Stimulated activated CD8-positive, alpha-beta memory T cell treated with anti-CD3 and anti-CD28 coated beads, Interleukin-15, amount 100 ng/mL, for 24 hours (primary cell): ENCODE data around the gene CASTOR2.
"Not testable (repeated sequence)": the region's sequence is repeated elsewhere in the genome, so short reads cannot be mapped to it uniquely, and the experiment has no call there.

Source experiments
- DNase-seq: peaks from one replicate; pipeline ENCODE4 v3.0.0-alpha.2; 2020; ENCODE audit warnings: low read depth

The CASTOR2 gene

DNA sequence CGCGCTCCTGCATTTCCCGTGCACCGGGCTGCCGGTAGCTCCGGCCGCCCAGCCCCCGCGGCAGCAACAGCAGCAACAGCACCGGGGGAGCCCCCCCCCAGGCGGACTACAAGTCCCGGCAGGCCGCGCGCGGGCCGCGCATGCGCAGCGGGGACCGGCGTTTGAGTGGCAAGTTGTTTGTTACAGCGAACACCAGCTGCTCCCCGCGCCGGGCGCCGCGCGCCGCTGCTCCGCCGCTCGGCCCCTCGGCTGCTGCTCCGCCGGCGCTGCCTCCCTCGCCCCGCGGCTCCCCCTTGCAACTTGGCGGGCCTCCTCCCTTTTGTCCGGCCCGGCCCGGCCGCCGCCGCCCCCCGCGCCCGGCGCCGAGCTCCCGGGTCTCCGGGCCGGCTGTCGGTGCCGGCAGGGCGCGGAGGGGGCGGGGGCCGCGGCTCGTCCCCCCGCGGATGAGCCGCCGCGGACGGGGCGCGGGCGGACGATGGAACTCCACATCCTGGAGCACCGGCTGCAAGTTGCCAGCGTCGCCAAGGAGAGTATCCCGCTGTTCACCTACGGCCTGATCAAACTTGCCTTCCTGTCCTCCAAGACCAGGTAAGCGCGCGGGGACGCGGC, at the start of gene CASTOR2:
Gene CASTOR2, plus strand, starts transcription at position 195 of the 609 bp plus-strand sequence. Its CDS starts 281 bp downstream, at position 476.
- peak; percentile 23 for DNase-seq

DNA sequence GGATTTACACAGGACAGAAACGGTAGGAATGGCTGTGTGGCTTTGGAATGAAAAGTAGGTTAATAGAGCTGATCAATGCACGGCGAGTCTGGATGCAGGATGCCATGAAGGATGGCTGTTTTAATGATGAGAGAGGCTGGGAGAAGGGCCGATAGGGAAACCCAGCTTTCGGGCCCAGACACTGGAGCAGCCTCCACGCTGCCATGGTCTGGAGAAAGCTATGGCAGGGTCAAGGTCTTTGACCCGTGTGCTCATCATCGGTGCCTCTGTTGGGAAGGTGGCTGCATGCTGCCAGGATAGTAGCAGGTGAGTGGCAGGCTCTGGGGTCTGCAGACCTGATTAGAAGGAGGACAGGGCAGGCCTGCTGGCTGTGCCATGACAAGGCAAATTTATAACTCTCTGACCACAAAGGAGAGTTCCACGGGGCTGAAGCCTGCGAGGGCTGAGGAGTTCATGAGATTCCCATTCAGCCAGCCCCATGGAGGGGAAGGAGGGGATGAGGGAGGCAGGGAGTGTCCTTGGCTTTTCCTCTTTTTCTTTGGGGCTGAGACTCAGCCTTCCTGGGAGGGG, 42.1 kb upstream of the CASTOR2 start:
- DNase-seq: not testable (repeated sequence)

DNA sequence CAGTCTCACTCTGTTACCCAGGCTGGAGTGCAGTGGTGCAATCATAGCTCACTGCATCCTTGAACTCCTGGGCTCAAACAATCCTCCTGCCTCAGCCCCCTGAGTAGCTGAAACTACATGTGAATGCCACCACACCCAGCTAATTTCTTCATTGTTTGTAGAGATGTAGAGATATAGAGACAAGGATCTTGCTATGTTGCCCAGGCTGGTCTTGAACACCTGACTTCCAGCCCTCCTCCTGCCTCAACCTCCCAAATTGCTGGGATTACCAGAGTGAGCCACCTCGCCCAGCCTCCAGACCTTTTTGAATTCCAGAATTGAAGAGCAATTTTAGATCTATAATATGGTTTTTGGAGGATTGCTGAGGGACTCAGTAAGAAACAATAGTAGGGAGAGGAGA, 40.9 kb upstream of the CASTOR2 start:
- DNase-seq: not testable (repeated sequence)

DNA sequence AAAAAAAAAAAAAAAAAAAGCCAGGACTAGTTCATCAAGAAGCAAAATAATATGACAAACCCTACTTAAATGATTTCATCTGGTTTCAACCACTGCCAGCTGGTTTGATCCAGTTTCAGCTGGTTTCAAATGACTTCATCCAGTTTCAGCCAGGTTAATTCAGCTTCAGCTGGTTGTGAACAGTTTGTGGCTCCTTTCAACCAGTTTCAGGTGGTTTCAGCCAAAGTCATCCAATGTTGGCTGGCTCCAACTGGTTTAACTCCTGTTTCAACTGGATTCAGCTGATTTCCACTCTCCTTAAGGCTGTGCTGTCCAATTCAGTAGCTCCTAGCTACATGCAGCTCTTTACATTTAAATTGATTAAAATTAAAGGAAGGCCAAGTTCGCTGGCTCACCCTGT, 37.5 kb upstream of the CASTOR2 start:
- not testable (repeated sequence) for DNase-seq

DNA sequence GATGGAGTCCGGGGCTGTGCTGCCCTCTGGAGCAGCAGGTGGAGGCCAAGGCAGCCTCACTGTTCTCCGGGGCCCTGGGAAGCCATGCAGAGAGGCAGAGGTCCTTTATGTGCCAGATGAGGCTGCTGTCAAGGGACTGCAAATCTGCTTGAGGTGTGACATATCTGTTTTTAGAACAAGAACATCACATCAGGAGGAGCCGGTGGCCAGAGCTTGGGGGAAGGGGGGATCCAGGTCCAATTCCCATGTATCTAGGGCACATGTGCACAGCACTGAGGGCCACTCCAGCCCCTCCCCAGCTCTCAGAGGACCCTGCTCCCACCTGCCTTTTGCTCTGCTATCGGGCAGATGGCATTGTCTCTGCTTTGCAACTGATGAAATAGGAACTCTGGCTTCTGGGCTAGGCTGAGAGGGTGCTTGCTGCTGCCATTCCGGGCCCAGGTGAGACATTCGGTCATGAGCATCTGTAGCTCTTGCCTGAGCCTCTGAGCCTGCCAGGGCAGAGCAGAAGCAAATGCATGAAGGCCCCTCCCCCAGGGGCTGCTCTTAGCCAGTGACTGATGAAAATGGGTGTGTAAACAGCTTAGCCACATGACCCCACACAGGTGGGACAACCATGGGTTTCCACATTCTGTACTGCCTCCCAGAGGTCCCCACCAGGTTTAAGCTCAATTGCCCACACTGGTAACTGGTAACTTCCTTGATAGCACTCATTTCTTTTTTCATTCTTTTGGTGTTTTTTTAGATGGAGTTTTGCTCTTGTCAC, 32.8 kb upstream of the CASTOR2 start:
- DNase-seq: not testable (repeated sequence)

DNA sequence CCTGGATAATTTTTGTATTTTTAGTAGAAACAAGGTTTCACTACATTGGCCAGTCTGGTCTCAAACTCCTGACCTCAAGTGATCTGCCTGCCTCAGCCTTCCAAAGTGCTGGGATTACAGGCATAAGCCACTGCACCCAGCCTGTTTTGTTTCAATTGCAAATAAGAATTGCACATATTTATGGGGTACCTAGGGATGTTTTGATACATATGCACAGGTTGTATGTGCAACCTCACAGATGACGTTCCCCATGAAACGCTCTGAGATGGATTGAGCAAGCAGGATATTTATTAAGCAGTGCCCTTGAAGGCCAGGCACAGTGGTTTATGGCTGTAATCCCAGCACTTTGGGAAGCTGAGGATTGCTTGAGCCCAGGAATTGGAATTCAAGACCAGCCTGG, 25.1 kb upstream of the CASTOR2 start:
- not testable (repeated sequence) for DNase-seq

DNA sequence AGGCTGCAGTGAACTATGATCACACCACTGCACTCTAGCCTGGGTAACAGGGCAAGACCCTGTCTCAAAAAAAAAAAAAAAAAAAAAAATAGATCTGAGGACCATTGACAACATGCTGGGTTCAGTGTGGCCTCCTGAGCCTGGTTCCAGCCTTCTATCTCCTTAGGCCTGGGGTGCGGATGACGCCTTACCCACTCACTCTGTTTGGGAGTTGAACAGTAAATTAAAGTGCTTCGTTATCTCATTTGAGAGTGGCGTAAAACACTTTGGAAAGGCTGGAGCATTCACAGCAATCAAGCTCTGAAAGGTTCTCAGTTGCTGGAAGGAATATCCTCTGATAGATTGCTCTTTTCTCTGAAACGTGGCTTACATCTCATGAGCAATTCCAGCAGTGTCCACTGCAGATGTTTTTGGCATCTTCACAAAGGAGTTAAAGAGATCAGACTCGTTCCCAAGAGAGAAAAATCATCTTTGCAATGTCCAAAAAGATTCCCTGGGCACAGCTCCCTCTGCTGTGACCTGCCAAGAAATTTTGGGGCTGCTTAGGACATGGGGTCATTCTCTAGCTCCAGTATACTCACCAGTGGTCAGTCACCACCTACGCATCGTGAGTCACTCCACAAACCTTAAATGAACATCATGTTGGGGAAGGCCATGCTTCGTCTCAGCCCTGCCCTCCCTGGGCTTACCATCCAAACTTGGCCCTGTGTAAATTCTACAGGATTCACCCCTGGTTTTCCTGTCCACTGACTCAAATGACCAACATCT, 23.0 kb upstream of the CASTOR2 start:
- not testable (repeated sequence) for DNase-seq

DNA sequence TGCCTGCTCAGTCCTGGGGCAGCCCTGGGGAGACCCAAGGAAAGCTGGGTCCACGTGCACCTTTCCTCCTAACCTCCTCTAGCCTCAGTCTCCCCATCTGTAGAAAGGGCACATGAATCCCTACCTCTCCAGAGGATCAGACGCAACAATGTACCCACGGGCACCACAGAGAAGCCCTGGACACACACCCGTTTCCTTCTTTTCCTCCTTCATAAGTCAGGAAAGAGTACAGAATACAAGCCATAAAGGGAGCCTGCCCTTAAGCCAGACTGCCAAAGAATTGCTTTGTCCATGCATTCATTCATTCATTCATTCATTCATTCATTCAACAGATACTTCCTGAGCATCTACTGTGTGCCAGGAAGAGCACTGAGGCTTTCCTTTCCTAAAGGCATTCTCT, 20.6 kb upstream of the CASTOR2 start:
- not testable (repeated sequence) for DNase-seq

DNA sequence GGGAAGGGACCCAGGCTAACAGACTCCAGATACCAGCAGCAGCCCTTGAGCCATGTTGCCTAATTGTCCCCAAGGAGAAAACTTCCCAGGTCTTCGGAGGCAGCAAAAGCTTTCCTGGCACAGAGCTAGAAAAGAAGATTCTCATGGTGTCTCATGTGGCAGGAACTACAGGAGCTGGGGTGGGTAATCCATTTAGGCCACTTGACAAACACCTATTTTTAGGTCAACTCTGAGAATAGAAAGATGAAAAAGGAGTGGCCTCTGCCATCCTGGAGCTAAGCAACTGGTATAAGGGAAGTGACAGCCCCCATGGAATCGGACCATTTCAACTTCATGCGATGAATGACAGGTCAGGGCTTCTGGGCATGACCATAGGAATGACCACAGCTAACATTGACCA, 16.8 kb upstream of the CASTOR2 start:
- DNase-seq: not testable (repeated sequence)

DNA sequence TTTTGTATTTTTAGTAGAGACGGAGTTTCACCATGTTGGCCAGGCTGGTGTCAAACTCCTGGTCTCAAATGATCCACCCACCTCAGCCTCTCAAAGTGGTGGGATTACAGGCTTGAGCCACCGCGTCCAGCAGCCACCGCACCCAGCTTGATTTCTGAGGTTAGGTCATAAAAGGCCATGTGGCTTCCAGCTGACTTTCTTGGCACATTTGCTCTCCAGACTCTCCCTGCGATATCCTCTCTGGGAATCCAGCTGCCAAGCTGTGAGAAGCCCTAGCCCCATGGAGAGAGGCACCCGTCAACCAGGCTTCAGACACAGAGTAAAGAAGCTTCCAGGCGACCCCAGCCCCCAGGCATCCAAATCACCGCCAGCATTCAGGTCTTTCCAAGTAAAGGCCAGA, 10.7 kb upstream of the CASTOR2 start:
- not testable (repeated sequence) for DNase-seq

DNA sequence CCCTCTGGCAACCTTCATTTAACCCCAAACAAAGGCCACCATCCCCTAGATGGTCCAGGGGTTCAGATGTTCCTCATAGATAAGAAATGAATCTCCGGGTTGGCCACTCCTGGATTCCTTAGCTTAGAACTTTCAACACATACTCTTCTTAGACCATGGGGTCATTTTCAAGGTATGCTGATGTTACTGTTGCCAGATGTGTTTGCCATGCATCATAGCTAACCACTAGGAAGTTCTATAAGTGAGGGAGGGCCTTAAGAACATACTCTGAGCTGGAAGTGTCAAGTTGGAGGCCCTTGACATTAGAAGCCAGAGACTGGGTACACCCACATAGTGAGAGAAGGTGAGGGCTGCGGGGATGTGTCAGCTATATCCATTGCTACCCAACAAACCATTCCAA, 6.2 kb upstream of the CASTOR2 start:
- not testable (repeated sequence) for DNase-seq

DNA sequence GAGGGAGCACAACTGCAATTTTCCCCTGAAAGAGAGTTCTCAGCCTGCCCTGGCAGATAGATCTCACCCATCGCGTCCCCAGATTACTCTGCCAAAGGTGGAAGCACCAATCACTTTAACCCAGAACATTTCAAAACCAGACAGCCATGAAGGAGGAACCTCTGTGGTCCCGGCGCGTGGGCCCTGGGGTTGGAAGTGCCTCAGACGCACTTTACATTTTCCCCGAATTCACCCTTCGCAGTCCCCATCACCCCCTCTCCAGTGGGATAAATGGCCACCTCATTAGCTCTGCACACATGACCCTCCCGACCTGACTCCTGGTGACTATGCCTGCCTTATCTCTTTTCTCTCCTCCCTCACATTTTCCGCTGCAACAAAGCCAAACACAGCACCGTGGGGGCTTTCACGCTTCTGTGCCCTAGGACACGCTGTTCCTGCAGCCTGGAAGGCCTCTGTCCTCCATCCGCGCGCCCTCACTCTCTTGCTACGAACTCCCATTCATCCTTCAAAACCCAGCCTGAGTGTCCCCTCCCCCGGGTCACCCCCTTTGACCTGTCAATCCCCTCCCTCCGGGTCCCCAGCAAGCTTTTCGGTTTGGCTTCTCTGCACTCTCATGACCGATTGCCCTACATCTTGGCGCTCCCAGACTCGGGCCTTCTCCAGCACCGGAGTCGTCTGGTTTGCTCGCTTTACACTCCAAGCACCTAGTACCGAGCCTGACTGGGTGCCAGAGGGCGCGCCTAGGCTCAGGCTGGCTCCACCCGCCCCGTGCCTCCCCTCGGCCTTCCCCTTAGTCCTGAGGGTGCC, 598 bp upstream of the CASTOR2 start:
- DNase-seq: not testable (repeated sequence)

DNA sequence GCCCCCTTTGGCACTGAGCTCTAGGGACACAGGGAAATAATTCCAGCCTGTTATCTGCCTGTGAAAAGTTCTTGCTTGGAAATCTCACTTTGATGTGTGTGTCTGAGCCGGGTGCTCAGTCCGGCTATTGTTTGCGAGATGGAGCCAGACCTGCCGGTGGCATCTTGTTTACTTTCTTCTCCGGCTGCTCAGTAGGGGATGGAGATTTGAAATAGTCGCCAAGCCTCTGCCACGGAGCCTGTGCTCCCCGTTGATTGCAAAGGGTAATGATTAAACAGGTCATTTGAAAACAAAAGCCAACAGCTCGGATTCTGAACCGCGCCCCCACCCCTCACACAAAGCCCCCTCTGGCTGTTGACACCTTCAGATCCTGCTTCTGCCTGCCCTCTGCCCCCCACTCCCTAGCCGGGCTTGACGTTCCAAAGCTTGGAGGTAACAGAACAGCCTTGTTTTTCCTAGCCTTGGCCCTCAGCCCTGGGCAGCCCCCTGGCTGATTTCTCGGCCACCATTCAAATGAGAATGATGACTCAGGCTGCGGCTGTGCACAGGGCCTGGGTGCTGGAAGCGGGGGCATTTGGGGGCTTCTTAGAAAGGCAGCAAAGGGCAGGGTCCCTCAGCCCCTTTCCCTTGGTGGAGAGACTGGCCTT, 1.8 kb downstream of the CASTOR2 start:
- DNase-seq: not testable (repeated sequence)

DNA sequence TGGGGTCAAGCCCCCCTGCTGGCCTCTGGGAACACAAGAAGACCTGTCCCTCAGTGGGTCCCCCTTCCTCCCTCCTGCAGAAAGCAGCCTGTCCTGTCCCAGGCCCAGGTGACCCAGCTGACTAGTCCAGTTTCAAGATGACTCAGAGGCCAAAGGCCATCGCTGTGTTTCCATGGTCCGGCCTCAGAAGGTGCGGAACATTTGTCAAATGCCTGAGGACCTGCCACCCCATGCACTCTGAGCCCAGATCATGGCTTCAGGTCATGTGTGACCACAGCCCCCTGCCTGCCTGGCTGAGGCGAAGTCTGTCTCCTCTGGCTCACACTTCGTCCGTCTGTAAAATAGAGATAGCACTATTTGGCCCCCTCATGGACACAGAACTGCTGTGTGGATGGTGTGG, 2.4 kb downstream of the CASTOR2 start:
- DNase-seq: not testable (repeated sequence)

DNA sequence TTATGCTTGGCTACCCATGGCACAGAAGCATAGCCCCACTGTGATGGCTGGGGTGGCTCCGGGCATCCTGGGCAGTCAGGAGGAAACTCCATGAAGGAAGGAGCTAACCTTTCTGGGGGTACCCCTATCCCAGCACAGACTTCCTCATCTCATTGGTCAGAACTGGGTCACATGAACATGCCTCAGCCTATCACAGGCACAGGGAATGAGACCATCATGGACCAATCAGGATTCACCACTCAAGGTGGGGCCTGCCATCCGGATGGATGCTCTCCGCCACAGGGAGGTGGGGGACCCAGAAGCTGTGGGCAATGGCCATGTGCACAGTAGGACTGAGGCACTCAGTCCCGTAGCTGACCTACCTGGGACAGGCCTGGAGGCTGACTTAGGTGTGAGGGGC, 6.9 kb downstream of the CASTOR2 start:
- not testable (repeated sequence) for DNase-seq

DNA sequence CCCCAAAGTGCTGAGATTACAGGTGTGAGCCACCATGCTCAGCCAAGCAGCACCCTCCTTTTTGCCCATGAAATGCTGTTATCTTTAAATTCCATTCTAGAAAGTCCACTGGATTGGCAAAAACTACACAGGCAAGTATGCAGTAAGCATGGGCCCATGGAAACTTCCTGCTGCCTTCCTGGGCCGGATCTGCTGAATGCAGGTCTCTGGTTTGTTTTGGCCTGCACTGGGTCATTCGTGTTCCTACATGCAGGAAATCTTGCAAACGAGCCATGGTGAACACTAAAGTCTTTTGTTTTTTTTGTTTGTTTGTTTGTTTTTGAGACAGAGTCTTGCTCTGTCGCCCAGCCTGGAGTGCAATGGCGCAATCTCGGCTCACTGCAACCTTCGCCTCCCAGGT, 7.9 kb downstream of the CASTOR2 start:
- DNase-seq: not testable (repeated sequence)

DNA sequence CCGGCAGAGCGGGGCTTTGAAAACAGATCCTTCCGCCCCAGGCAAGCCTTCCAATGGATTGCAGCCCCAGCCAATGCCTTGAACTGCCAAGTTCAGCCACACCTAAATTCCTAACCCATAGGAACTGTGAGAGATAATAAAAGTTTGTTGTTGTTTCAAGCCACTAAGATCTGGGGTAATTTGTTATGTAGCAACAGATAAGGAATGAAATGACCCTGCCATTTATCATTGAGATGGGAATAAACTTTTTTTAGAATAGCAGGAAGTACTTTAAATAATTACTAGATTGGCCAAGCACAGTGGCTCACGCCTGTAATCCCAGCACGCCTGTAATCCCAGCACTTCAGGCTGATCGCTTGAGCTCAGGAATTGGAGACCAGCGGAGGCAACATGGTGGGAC, 11.5 kb downstream of the CASTOR2 start:
- not testable (repeated sequence) for DNase-seq

DNA sequence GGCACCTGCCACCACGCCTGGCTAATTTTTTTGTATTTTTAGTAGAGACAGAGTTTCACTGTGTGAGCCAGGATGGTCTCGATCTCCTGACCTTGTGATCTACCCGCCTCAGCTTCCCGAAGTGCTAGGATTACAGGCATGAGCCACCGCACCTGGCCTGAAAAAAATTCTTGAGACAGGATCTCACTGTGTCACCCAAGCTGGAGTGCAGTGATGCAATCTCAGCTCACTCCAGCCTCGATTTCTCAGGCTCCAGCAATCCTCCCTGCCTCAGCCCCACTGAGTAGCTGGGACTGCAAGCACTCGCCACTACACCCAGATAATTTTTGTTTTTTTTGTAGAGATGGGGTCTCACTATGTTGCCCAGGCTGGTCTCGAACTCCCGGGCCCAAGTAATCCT, 13.0 kb downstream of the CASTOR2 start:
- DNase-seq: not testable (repeated sequence)

DNA sequence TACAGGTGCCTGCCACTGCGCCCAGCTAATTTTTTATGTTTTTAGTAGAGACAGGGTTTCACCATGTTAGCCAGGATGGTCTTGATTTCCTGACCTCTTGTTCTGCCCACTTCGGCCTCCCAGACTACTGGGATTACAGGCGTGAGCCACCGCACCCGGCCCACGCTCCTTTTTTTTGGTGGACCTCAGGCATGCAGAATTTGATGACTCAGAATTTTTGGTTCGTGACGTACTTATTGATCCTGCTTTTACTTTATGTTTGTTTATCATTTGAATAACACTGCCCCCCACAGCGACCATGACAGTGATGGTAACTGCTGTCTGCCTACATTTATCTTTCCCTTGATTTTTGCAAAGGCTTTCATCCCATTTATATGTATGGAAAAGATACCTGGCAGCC, 23.9 kb downstream of the CASTOR2 start:
- not testable (repeated sequence) for DNase-seq

DNA sequence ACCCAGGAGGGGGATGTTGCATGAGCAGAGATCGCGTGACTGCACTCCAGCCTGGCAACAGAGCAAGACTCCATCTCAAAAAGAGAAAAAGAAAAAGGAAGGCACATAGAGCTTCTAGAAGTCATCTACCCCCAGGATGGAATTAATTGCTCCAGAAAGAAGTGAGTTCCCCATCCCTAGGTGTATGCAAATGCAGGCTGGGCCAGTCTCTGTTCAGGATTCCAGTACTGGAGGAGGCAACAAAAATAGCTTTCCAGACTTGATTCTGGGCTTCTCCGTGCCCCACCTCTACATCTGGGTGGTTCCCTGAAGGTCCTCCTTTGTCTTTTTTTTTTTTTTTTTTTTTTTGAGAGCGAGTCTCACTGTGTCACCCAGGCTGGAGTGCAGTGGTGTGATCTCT, 28.6 kb downstream of the CASTOR2 start:
- no peak for DNase-seq
